K562 (cell line): ENCODE measurements around the gene ADCY4. TPM values are rescaled to one million over a fixed set of nuclear protein-coding genes. Genes with fewer than 3 reads are reported as not detected.

Source experiments
- ATAC-seq: fragments of 200-7000 bp; cut with Tn5 transposase; 3 replicates; pipeline ENCODE4 v1.9.1; 2020; ENCODE audit warnings: moderate library complexity
- BruUV-seq: library from RNA; stranded (reverse); fragments of 400-500 nt; replicated peaks from 2 replicates; lab custom pipeline; 2021; lab: Mats Ljungman, UMichigan
- CTCF ChIA-PET: fragments of 300-600 bp; formaldehyde crosslinking; extraction: SDS; loops from one replicate; lab custom pipeline; 2021; ENCODE audit warnings: low intra/inter-chr PET ratio; lab: Yijun Ruan, JAX
- POLR2A ChIA-PET: fragments of 300-600, 350-650 bp; sonication (Branson Sonifier 250); formaldehyde crosslinking; extraction: SDS; loops from one replicate; lab custom pipeline; 2021; ENCODE audit warnings: antibody characterized with exemption, inconsistent platforms; lab: Yijun Ruan, JAX
- DNase-seq, 4 experiments: peaks; one replicate each; pipeline versions ENCODE4 v3.0.0 to v3.0.0-alpha.2; 2011 to 2018; ENCODE audit warnings: low spot score in 3 of 4, mixed read lengths in 3 of 4; ENCODE audit errors: extremely low read depth in 1 of 4
- FAIRE-seq: peaks from 2 replicates; lab custom pipeline; 2011; peaks lifted over from hg19 to GRCh38; lab: Jason Lieb, UNC
- H2AFZ ChIP-seq: 2 replicates; pipeline ENCODE4 v1.6.0; 2011; ENCODE audit warnings: low read depth, low read length, control low read depth, inconsistent platforms
- H3K27ac ChIP-seq: fragments of 200-600 bp; 3 replicates; pipeline ENCODE4 v1.8.0; 2011; ENCODE audit warnings: low read depth, mild to moderate bottlenecking, control low read depth, inconsistent platforms, low read length, moderate library complexity, mixed read lengths; ENCODE audit errors: extremely low read depth
- H3K27me3 ChIP-seq, 2 experiments: fragments of 300-600 bp in 1 of 2; 2 replicates in 1 of 2; 3 replicates in 1 of 2; pipeline versions ENCODE4 v1.6.0 to v1.8.0; 2011; ENCODE audit warnings: inconsistent platforms in 2 of 2, low read length in 2 of 2, mild to moderate bottlenecking in 1 of 2, mixed read lengths in 1 of 2, moderate library complexity in 1 of 2; ENCODE audit not compliant: control insufficient read depth in 2 of 2, insufficient read depth in 2 of 2
- H3K36me3 ChIP-seq: fragments of 300-600 bp; 3 replicates; pipeline ENCODE4 v1.8.0; 2011; ENCODE audit warnings: mild to moderate bottlenecking, low read length, inconsistent platforms; ENCODE audit not compliant: control insufficient read depth, insufficient read depth
- H3K4me1 ChIP-seq, 2 experiments: fragments of 200-600 bp in 1 of 2; replicated peaks in 1 of 2; 2 replicates in 1 of 2; 3 replicates in 1 of 2; pipeline versions ENCODE4 v1.5.1 to v1.8.0; 2011; ENCODE audit warnings: inconsistent platforms in 2 of 2, low read length in 2 of 2, mild to moderate bottlenecking in 1 of 2, mixed read lengths in 1 of 2, moderate library complexity in 1 of 2; ENCODE audit not compliant: control insufficient read depth in 2 of 2, insufficient read depth in 2 of 2
- H3K4me2 ChIP-seq: 2 replicates; pipeline ENCODE4 v1.6.1; 2011; ENCODE audit warnings: low read length, control low read depth, inconsistent platforms, mixed read lengths; ENCODE audit not compliant: insufficient read depth
- H3K4me3 ChIP-seq: fragments of 200-600 bp; sonication (generic), shearing (Covaris generic); 2 replicates; pipeline ENCODE4 v1.5.1; 2016; ENCODE audit warnings: control low read depth, inconsistent platforms
- H3K79me2 ChIP-seq: fragments of 200-600 bp; 3 replicates; pipeline ENCODE4 v1.8.0; 2011; ENCODE audit warnings: low read length, inconsistent platforms; ENCODE audit not compliant: control insufficient read depth, insufficient read depth
- H3K9ac ChIP-seq, 2 experiments: 2 replicates each; pipeline versions ENCODE4 v1.6.0 to v1.6.1; 2011; ENCODE audit warnings: low read depth in 2 of 2, low read length in 2 of 2, control low read depth in 1 of 2, inconsistent platforms in 1 of 2, mild to moderate bottlenecking in 1 of 2, mixed read lengths in 1 of 2; ENCODE audit not compliant: insufficient read depth in 1 of 2
- H3K9me1 ChIP-seq: one replicate; pipeline ENCODE4 v1.6.0; 2011; ENCODE audit warnings: inconsistent platforms, mild to moderate bottlenecking, low read length, moderate library complexity; ENCODE audit not compliant: control insufficient read depth, insufficient read depth
- H3K9me3 ChIP-seq: replicated peaks from 2 replicates; pipeline ENCODE4 v1.5.1; 2011; ENCODE audit warnings: low read depth, low read length, inconsistent platforms; ENCODE audit not compliant: control insufficient read depth, insufficient read depth
- H4K20me1 ChIP-seq: replicated peaks from 2 replicates; pipeline ENCODE4 v1.6.1; 2011; ENCODE audit warnings: low read length, inconsistent platforms, mixed read lengths; ENCODE audit not compliant: control insufficient read depth, insufficient read depth
- CREB3L1 ChIP-seq: fragments of 450-650 bp; IDR thresholded peaks from 2 replicates; pipeline ENCODE4 v1.6.1; 2014; ENCODE audit warnings: low read depth, mild to moderate bottlenecking, moderate library complexity, borderline replicate concordance
- ELF2 ChIP-seq: fragments of 250-450 bp; sonication (Bioruptor Pico); IDR thresholded peaks from 2 replicates; pipeline ENCODE4 v1.5.0; 2021; ENCODE audit warnings: mild to moderate bottlenecking
- ELF4 ChIP-seq: fragments of 450-650 bp; formaldehyde crosslinking; IDR thresholded peaks from 2 replicates; pipeline ENCODE4 v1.4.0; 2022; ENCODE audit warnings: missing genetic modification characterization
- PCBP2 ChIP-seq: fragments of 200-400 bp; formaldehyde crosslinking; IDR thresholded peaks from 2 replicates; pipeline ENCODE4 v1.6.1; 2018; ENCODE audit warnings: low read length, low read depth, mild to moderate bottlenecking, moderate library complexity; ENCODE audit not compliant: poor library complexity, severe bottlenecking
- SLC30A9 ChIP-seq: fragments of 250-450 bp; sonication (Bioruptor Pico); IDR thresholded peaks from 2 replicates; pipeline ENCODE4 v1.8.0; 2022; ENCODE audit warnings: mild to moderate bottlenecking, moderate library complexity
- ZNF512 ChIP-seq: IDR thresholded peaks from 2 replicates; pipeline ENCODE4 v1.6.1; 2016; ENCODE audit warnings: missing genetic modification characterization, missing compliant biosample characterization
- ZNF778 ChIP-seq: fragments of 450-650 bp; formaldehyde crosslinking; IDR thresholded peaks from 2 replicates; pipeline ENCODE4 v1.4.0; 2020; ENCODE audit warnings: mild to moderate bottlenecking, moderate library complexity
- WGBS: fragments of 100-300 bp; shearing (Covaris generic); methylation state at CpG from one replicate; pipeline ENCODE4 v1.1.6; 2016; ENCODE audit warnings: low coverage, mixed read lengths; ENCODE audit not compliant: insufficient coverage; ENCODE audit errors: missing lambda C conversion rate; 5-methylcytosine and 5-hydroxymethylcytosine counted together
- in situ Hi-C: fragments of 300-500 bp; cut with MboI; formaldehyde crosslinking; loops from 4 replicates; pipeline ENCODE4 v1.15.0; 2018; ENCODE audit warnings: inconsistent platforms, mixed read lengths
- intact Hi-C: fragments of 100-400 bp; cut with micrococcal nuclease; formaldehyde crosslinking; loops from 2 replicates; pipeline ENCODE4 v1.14.2; 2022
- polyA plus RNA-seq, 8 experiments: library from polyadenylated mRNA; depleted of rRNA in 4 of 8; stranded (reverse) in 5 of 8; unstranded in 3 of 8; fragments of >200 nt; fragmentation: Nextera tagmentation in 2 of 8; fragmentation: Illumina TruSeq in 1 of 8; extraction: Ambion mirVana in 2 of 8; extraction: Trizol in 1 of 8; gene quantifications; 2 replicates each; pipeline versions ENCODE4 v1.2.1 to v1.2.3, GENCODE V29; 2011 to 2014; ENCODE audit warnings: inconsistent platforms in 1 of 8, missing spikeins in 1 of 8
- total RNA-seq, 7 experiments: library from RNA; depleted of rRNA in 6 of 7; stranded (reverse); fragments of >200 nt in 6 of 7; fragmentation: Illumina TruSeq in 2 of 7; extraction: Trizol in 2 of 7; gene quantifications; 2 replicates each; pipeline versions ENCODE4 v1.2.1 to v1.2.3, GENCODE V29; 2011 to 2021; ENCODE audit warnings: low replicate concordance in 1 of 7

The ADCY4 gene
- total and polyA plus RNA-seq, 9 of the 15 experiments (the other 6 are each of a cell fraction or from before 2014, with no cell fraction given): 0.04 to 0.31 (median 0.15) TPM; not detected in 2

- Histone ChIP-seq H2AFZ (no peak overlapping the region; the same call in 1 of the 2 replicates), H4K20me1 (no peaks in the 10 kb centered on the region), H3K9me3 (no peaks in the 10 kb centered on the region), H3K27ac (no peak overlapping the region), H3K9me1 (no peaks in the 10 kb centered on the region), H3K9ac (no peak overlapping the region), H3K27me3 (no peaks in the 10 kb centered on the region), H3K36me3 (no peaks in the 10 kb centered on the region), H3K4me3 (no peak overlapping the region), H3K4me1 (peaks cover 12 to 49% of the 10 kb centered on the region in 2 experiments; a peak in 4 of 5 replicates), H3K79me2 (no peaks in the 10 kb centered on the region), H3K4me2 (no peak overlapping the region)
- POLR2A ChIA-PET: interaction anchor here (1.7 kb wide), 1 partner anchor 10 kb away, joined by 6 read pairs; no protein-coding TSS in a partner anchor
- intact Hi-C loops (loop anchor here (5.0 kb wide), 1 partner anchor 37 kb away; no protein-coding TSS in a partner anchor), in situ Hi-C loops (no loop called here)
- BruUV-seq: no TSS peak
- TF ChIP-seq SLC30A9 (CRISPR knock-in tag) (no peak), ELF2 (CRISPR knock-in tag) (no peak), ELF4 (CRISPR knock-in tag) (no peak), ZNF778 (CRISPR knock-in tag) (no peak), CREB3L1 (no peak), PCBP2 (no peak), ZNF512 (tag) (no peak)
- no peak for DNase-seq
- CTCF ChIA-PET: no interaction called here
- WGBS: no CpG with 5 or more reads among the region's 20 CpGs
- no peak for FAIRE-seq
- ATAC-seq: no peak
Observed at GRCh38 chr14:24369463-24369862, 34.6 kb upstream of the ADCY4 start.
